Measurements from ENCODE around the gene NLGN4Y. TPM values are rescaled to one million over a fixed set of nuclear protein-coding genes. Genes with fewer than 3 reads are reported as not detected.

Gene NLGN4Y
- total RNA-seq, 4 donors from 2014 or later: 18.1 to 18.9 TPM; not detected in 2

GRCh38 chrY:14741596-14741995, 217.3 kb downstream of the NLGN4Y start:
- TF ChIP-seq, protein P1, sequence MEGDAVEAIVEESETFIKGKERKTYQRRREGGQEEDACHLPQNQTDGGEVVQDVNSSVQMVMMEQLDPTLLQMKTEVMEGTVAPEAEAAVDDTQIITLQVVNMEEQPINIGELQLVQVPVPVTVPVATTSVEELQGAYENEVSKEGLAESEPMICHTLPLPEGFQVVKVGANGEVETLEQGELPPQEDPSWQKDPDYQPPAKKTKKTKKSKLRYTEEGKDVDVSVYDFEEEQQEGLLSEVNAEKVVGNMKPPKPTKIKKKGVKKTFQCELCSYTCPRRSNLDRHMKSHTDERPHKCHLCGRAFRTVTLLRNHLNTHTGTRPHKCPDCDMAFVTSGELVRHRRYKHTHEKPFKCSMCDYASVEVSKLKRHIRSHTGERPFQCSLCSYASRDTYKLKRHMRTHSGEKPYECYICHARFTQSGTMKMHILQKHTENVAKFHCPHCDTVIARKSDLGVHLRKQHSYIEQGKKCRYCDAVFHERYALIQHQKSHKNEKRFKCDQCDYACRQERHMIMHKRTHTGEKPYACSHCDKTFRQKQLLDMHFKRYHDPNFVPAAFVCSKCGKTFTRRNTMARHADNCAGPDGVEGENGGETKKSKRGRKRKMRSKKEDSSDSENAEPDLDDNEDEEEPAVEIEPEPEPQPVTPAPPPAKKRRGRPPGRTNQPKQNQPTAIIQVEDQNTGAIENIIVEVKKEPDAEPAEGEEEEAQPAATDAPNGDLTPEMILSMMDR (IDR thresholded peaks at IDR 0.05): no peak
- TF ChIP-seq POLR2A (IDR thresholded peaks at IDR 0.05): no peak
- no peaks in the 10 kb centered on the region for H3K27me3 ChIP-seq
- H3K9me3 ChIP-seq: no peaks in the 10 kb centered on the region
- no peaks in the 10 kb centered on the region for H3K4me1 ChIP-seq
- intact Hi-C loops (cut with DNase I): no loop called here
- 0% methylated on average over 1 of the region's 1 CpG; no CpG with 5 or more reads in 1 of the 2 donors for WGBS, 2 donors
- no peak for DNase-seq
- H3K27ac ChIP-seq: no peak overlapping the region
- H3K36me3 ChIP-seq: no peaks in the 10 kb centered on the region
- H3K4me3 ChIP-seq: no peak overlapping the region

DNA sequence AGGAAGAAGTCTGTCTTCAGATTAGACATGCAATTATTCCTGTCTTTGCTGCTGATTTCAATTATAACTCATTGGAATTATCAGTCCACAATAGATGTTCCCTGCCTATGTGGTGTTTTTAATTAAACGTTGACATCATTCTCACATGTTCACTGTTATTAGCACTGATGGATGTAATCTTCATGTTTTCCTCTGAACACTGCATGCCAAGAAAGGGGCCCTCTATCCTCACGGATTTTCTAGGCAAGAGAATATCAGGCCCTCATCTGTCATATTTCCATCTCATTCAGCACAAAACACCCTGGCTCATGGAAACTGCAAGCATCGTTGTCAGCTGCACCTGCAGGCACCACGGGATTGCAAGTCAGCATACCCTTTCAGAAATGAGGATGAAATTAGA, 224.0 kb downstream of the NLGN4Y start:
- no peak overlapping the region for H3K27ac ChIP-seq
- no peak for TF ChIP-seq POLR2A (IDR thresholded peaks at IDR 0.05)
- TF ChIP-seq, protein P1 (IDR thresholded peaks at IDR 0.05): no peak
- no peak for DNase-seq
- H3K4me3 ChIP-seq: no peak overlapping the region
- intact Hi-C loops (cut with DNase I): no loop called here
- H3K27me3 ChIP-seq: no peaks in the 10 kb centered on the region
- H3K4me1 ChIP-seq: no peaks in the 10 kb centered on the region
- H3K9me3 ChIP-seq: no peaks in the 10 kb centered on the region
- 89% methylated on average over 4 of the region's 4 CpGs; no CpG with 5 or more reads in 1 of the 2 donors for WGBS, 2 donors
- no peaks in the 10 kb centered on the region for H3K36me3 ChIP-seq

GRCh38 chrY:14755571-14755970, 231.2 kb downstream of the NLGN4Y start:
- no peak for TF ChIP-seq POLR2A (IDR thresholded peaks at IDR 0.05)
- TF ChIP-seq, protein P1 (IDR thresholded peaks at IDR 0.05): no peak
- Histone ChIP-seq H3K27ac (no peak overlapping the region), H3K9me3 (no peaks in the 10 kb centered on the region), H3K4me1 (no peaks in the 10 kb centered on the region), H3K4me3 (no peak overlapping the region), H3K36me3 (no peaks in the 10 kb centered on the region), H3K27me3 (no peaks in the 10 kb centered on the region)
- intact Hi-C loops (cut with DNase I): no loop called here
- DNase-seq: no peak

- DNase-seq: no peak
- no peaks in the 10 kb centered on the region for H3K4me1 ChIP-seq
- H3K9me3 ChIP-seq: no peaks in the 10 kb centered on the region
- no peaks in the 10 kb centered on the region for H3K36me3 ChIP-seq
- 58% methylated on average over 1 of the region's 1 CpG; no CpG with 5 or more reads in 1 of the 2 donors for WGBS, 2 donors
- H3K4me3 ChIP-seq: no peak overlapping the region
- TF ChIP-seq POLR2A (IDR thresholded peaks at IDR 0.05): no peak
- TF ChIP-seq, protein P1 (IDR thresholded peaks at IDR 0.05): no peak
- intact Hi-C loops (cut with DNase I): no loop called here
- H3K27me3 ChIP-seq: no peaks in the 10 kb centered on the region
- H3K27ac ChIP-seq: no peak overlapping the region
Observed at GRCh38 chrY:14762903-14763302, 238.6 kb downstream of the NLGN4Y start.

DNA sequence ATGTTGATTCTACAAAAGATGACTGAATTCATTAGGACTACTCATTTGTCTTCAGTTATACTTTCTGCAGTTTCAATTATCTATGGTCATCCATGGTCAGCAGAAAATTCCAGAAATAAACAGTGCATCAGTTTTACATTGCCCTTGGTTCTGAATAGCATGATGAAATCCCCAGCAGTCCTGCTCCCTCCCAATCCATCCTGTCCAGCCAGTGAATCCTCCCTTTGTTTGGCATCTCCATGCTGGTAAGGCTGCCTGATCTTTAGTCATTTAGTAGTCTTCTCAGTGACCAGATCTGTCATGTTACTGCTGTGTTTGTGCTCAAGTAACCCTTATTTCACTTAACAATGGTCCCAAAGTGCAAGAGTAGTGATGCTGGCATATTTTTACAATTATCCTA, 239.3 kb downstream of the NLGN4Y start:
- Histone ChIP-seq H3K36me3 (no peaks in the 10 kb centered on the region), H3K27me3 (no peaks in the 10 kb centered on the region), H3K4me1 (no peaks in the 10 kb centered on the region), H3K4me3 (no peak overlapping the region), H3K27ac (no peak overlapping the region), H3K9me3 (no peaks in the 10 kb centered on the region)
- TF ChIP-seq, protein P1 (IDR thresholded peaks at IDR 0.05): no peak
- no peak for TF ChIP-seq POLR2A (IDR thresholded peaks at IDR 0.05)
- DNase-seq: no peak
- intact Hi-C loops (cut with DNase I): no loop called here
